Breast epithelium (tissue), 3 donors: ENCODE results near the gene KDM4B.

Experiments used
- POLR2A ChIP-seq: fragments of 450-650 bp; IDR thresholded peaks from one replicate; pipeline ENCODE4 v1.6.1; 2016; ENCODE audit warnings: antibody characterized with exemption, mild to moderate bottlenecking, moderate library complexity
- POLR2AphosphoS5 ChIP-seq, 3 donors: sonication (generic); formaldehyde crosslinking; IDR thresholded peaks; one replicate each; pipeline ENCODE4 v1.6.1; 2017; ENCODE audit warnings: antibody characterized with exemption in 3 of 3
- TF ChIP-seq, protein P1 (sequence below), 3 donors: fragments of 450-650 bp; IDR thresholded peaks; one replicate each; pipeline ENCODE4 v1.5.1; 2016 to 2017; ENCODE audit warnings: antibody characterized with exemption in 3 of 3, mild to moderate bottlenecking in 3 of 3, moderate library complexity in 3 of 3

GRCh38 chr19:4962085-4962619 lies 6.8 kb upstream of the KDM4B start:
- TF ChIP-seq POLR2A: no peak
- TF ChIP-seq, protein P1, sequence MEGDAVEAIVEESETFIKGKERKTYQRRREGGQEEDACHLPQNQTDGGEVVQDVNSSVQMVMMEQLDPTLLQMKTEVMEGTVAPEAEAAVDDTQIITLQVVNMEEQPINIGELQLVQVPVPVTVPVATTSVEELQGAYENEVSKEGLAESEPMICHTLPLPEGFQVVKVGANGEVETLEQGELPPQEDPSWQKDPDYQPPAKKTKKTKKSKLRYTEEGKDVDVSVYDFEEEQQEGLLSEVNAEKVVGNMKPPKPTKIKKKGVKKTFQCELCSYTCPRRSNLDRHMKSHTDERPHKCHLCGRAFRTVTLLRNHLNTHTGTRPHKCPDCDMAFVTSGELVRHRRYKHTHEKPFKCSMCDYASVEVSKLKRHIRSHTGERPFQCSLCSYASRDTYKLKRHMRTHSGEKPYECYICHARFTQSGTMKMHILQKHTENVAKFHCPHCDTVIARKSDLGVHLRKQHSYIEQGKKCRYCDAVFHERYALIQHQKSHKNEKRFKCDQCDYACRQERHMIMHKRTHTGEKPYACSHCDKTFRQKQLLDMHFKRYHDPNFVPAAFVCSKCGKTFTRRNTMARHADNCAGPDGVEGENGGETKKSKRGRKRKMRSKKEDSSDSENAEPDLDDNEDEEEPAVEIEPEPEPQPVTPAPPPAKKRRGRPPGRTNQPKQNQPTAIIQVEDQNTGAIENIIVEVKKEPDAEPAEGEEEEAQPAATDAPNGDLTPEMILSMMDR (IDR thresholded peaks at IDR 0.05): no peak
- no peak for TF ChIP-seq POLR2AphosphoS5 (IDR thresholded peaks at IDR 0.05)
